NCI-H2196 (cell line): ENCODE data around the gene DGKD.
A peak's percentile ranks its signal among the peaks of the same experiment; 100 is the strongest.
"Not testable (repeated sequence)": the region's sequence is repeated elsewhere in the genome, so short reads cannot be mapped to it uniquely, and the experiment has no call there.

Source experiments
- DNase-seq: peaks from one replicate; lab custom pipeline; 2025; ENCODE audit not compliant: unreplicated experiment; lab: John Stamatoyannopoulos, UW

Gene DGKD

GRCh38 chr2:233353769-233354499, at the start of gene DGKD:
Gene DGKD, plus strand, starts transcription at chr2:233354494. Its CDS starts 25 bp downstream, at chr2:233354519.
- DNase-seq = peak; percentile 74

GRCh38 chr2:233307565-233307964, 46.7 kb upstream of the DGKD start, which contains the start of gene SAG:
Gene SAG, plus strand, starts transcription at chr2:233307816. Its CDS starts 1,374 bp downstream, at chr2:233309190.
- DNase-seq = no peak

- DNase-seq = no peak
These were observed 42.9 kb upstream of the DGKD start for GRCh38 chr2:233311241-233311926.

- no peak for DNase-seq
These were observed 41.4 kb upstream of the DGKD start for GRCh38 chr2:233312874-233313273.

- no peak for DNase-seq
These were observed 39.9 kb upstream of the DGKD start for GRCh38 chr2:233314180-233314925.

GRCh38 chr2:233317196-233317943, 36.9 kb upstream of the DGKD start:
- no peak for DNase-seq

GRCh38 chr2:233319256-233319655, 35.0 kb upstream of the DGKD start:
- no peak for DNase-seq

GRCh38 chr2:233320470-233320869, 33.8 kb upstream of the DGKD start:
- DNase-seq = no peak

GRCh38 chr2:233321166-233321565, 33.1 kb upstream of the DGKD start:
- no peak for DNase-seq

- DNase-seq = no peak
These were observed 30.4 kb upstream of the DGKD start for GRCh38 chr2:233323851-233324250.

GRCh38 chr2:233325256-233325655, 29.0 kb upstream of the DGKD start:
- no peak for DNase-seq

- no peak for DNase-seq
These were observed 28.5 kb upstream of the DGKD start for GRCh38 chr2:233325814-233326213.

- no peak for DNase-seq
These were observed 27.8 kb upstream of the DGKD start for GRCh38 chr2:233326500-233326899.

GRCh38 chr2:233328922-233329321, 25.4 kb upstream of the DGKD start:
- DNase-seq = no peak

- DNase-seq = no peak
These were observed 24.7 kb upstream of the DGKD start for GRCh38 chr2:233329489-233330135.

GRCh38 chr2:233331536-233331935, 22.8 kb upstream of the DGKD start:
- DNase-seq = no peak

- no peak for DNase-seq
These were observed 22.2 kb upstream of the DGKD start for GRCh38 chr2:233332125-233332524.

GRCh38 chr2:233334915-233335314, 19.4 kb upstream of the DGKD start:
- no peak for DNase-seq

- DNase-seq = not testable (repeated sequence)
These were observed 18.2 kb upstream of the DGKD start for GRCh38 chr2:233336091-233336490.

GRCh38 chr2:233336541-233336940, 17.8 kb upstream of the DGKD start:
- no peak for DNase-seq

GRCh38 chr2:233338046-233338445, 16.2 kb upstream of the DGKD start:
- DNase-seq = no peak
